KMS-11 (cell line): ENCODE results near the gene ADAMTS15.

Source experiments
- H2AFZ ChIP-seq: fragments of 200-600 bp; sonication (generic); 2 replicates; pipeline ENCODE4 v1.6.1; 2016; ENCODE audit warnings: antibody characterized with exemption, mixed run types, low read depth
- H3K27ac ChIP-seq: fragments of 200-600 bp; sonication (generic); 2 replicates; pipeline ENCODE4 v1.6.1; 2016; ENCODE audit warnings: mild to moderate bottlenecking, mixed run types
- H3K27me3 ChIP-seq: fragments of 200-600 bp; sonication (generic); 2 replicates; pipeline ENCODE4 v1.6.1; 2017; ENCODE audit warnings: mild to moderate bottlenecking, low read depth, mixed run types, moderate library complexity; ENCODE audit not compliant: insufficient read depth
- H3K36me3 ChIP-seq: fragments of 200-600 bp; sonication (generic); 2 replicates; pipeline ENCODE4 v1.6.1; 2017; ENCODE audit warnings: mild to moderate bottlenecking, mixed run types; ENCODE audit not compliant: insufficient read depth
- H3K4me1 ChIP-seq: fragments of 200-600 bp; sonication (generic); 2 replicates; pipeline ENCODE4 v1.6.1; 2016; ENCODE audit warnings: mild to moderate bottlenecking, low read depth, mixed run types; ENCODE audit not compliant: poor library complexity, severe bottlenecking
- H3K4me2 ChIP-seq: fragments of 200-600 bp; sonication (generic); 2 replicates; pipeline ENCODE4 v1.7.0; 2016; ENCODE audit warnings: mild to moderate bottlenecking, mixed run types
- H3K4me3 ChIP-seq: fragments of 200-600 bp; sonication (generic); IDR thresholded peaks from 2 replicates; pipeline ENCODE4 v1.6.1; 2017; ENCODE audit warnings: low read depth, low read length, mixed read lengths; ENCODE audit not compliant: insufficient read depth
- H3K79me2 ChIP-seq: fragments of 200-600 bp; sonication (generic); 2 replicates; pipeline ENCODE4 v1.6.1; 2016; ENCODE audit warnings: low read depth, mixed run types; ENCODE audit not compliant: insufficient read depth
- H3K9ac ChIP-seq: fragments of 200-600 bp; sonication (generic); 2 replicates; pipeline ENCODE4 v1.6.1; 2016; ENCODE audit warnings: mild to moderate bottlenecking, mixed run types
- H4K20me1 ChIP-seq: fragments of 200-600 bp; sonication (generic); 2 replicates; pipeline ENCODE4 v1.6.1; 2016; ENCODE audit warnings: mild to moderate bottlenecking, mixed run types; ENCODE audit not compliant: insufficient read depth
- TF ChIP-seq, protein P1 (sequence below): fragments of 200-600 bp; sonication (generic); conservative IDR thresholded peaks from 2 replicates; pipeline ENCODE4 v1.6.1; 2017; ENCODE audit warnings: low read depth, mild to moderate bottlenecking, antibody characterized with exemption, low read length, moderate library complexity, mixed read lengths

Gene ADAMTS15

DNA sequence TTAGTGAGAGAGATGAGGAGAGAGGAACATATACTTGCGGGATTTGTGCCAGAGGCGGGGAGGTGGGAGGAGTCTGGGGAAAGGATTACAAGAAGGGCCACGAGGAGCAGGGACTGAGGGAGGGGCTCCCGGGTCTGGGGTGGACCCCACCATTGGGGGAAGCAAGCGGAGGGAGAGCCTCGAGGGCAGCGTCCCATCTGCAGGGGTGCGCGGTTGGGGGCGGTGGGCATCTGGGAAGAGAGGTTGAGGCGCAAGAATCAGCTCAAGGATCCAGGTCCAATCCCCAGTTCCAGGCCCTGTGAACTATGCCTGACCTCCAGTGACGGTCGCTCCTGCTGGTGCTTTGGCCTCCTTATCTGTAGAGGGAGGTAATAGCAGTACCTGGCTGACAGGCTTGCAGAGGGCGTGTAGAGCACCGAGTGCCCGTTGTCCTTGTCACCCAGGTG is 38.0 kb downstream of the ADAMTS15 start:
- H3K27ac ChIP-seq, result no peak overlapping the region
- H3K27me3 ChIP-seq, result no peaks in the 10 kb centered on the region
- H3K36me3 ChIP-seq, result no peaks in the 10 kb centered on the region
- no peaks in the 10 kb centered on the region for H3K4me1 ChIP-seq
- no peaks in the 10 kb centered on the region for H3K79me2 ChIP-seq
- TF ChIP-seq, protein P1, sequence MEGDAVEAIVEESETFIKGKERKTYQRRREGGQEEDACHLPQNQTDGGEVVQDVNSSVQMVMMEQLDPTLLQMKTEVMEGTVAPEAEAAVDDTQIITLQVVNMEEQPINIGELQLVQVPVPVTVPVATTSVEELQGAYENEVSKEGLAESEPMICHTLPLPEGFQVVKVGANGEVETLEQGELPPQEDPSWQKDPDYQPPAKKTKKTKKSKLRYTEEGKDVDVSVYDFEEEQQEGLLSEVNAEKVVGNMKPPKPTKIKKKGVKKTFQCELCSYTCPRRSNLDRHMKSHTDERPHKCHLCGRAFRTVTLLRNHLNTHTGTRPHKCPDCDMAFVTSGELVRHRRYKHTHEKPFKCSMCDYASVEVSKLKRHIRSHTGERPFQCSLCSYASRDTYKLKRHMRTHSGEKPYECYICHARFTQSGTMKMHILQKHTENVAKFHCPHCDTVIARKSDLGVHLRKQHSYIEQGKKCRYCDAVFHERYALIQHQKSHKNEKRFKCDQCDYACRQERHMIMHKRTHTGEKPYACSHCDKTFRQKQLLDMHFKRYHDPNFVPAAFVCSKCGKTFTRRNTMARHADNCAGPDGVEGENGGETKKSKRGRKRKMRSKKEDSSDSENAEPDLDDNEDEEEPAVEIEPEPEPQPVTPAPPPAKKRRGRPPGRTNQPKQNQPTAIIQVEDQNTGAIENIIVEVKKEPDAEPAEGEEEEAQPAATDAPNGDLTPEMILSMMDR, result no peak
- H3K4me2 ChIP-seq, result no peak overlapping the region
- H4K20me1 ChIP-seq, result no peaks in the 10 kb centered on the region
- H3K4me3 ChIP-seq, result no peak overlapping the region
- no peak overlapping the region for H2AFZ ChIP-seq
- H3K9ac ChIP-seq, result no peak overlapping the region

DNA sequence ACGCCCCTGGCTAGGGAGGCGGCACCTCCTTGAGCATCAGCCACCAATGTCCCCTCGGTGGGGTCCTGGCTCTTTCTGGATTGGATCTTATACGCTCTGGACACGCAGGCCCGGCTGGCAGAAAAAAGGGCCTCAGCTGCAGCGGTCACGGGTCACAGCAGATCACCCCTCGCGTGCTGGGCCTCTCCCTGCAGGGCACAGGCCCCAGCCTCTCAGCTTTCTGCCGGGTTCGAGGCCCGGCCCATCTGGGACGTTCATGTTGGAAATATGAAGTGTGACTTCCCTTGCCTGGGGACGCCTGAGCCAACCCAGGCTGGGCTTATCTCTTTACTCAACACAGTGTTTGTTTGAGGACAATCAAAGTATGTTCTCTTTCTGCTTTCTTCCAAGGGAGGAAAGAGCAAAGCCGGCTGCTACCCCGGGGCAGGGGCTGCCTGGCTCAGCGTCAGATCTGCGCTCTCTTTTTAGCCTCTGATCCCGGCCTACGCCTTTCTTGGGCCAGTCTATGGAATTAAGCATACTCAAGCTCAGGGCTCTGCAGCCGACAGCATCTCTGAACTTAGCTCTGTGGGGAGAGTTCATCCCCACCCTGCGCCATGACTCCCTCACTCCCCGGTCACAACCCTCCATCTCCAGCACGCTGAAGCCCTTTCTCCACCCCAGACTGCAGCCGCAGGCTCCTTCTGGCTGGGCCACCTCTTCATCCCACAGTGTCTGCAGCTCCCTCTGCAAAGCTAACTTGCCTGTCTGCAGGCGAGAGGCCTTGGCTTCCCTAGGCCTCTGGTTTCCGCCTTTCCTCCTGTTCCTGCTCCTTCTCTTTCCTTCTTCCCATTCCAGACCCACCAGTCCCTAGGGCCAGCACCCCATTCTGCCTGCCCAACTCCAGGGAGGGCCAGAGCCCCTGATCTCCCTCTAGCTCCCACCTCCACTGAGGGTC is 38.8 kb downstream of the ADAMTS15 start:
- Histone ChIP-seq H2AFZ (no peak overlapping the region), H3K9ac (no peak overlapping the region), H3K27me3 (no peaks in the 10 kb centered on the region), H3K4me3 (no peak overlapping the region), H3K79me2 (no peaks in the 10 kb centered on the region), H3K36me3 (no peaks in the 10 kb centered on the region), H4K20me1 (no peaks in the 10 kb centered on the region), H3K4me2 (no peak overlapping the region), H3K27ac (no peak overlapping the region), H3K4me1 (no peaks in the 10 kb centered on the region)
- TF ChIP-seq, protein P1, result no peak

DNA sequence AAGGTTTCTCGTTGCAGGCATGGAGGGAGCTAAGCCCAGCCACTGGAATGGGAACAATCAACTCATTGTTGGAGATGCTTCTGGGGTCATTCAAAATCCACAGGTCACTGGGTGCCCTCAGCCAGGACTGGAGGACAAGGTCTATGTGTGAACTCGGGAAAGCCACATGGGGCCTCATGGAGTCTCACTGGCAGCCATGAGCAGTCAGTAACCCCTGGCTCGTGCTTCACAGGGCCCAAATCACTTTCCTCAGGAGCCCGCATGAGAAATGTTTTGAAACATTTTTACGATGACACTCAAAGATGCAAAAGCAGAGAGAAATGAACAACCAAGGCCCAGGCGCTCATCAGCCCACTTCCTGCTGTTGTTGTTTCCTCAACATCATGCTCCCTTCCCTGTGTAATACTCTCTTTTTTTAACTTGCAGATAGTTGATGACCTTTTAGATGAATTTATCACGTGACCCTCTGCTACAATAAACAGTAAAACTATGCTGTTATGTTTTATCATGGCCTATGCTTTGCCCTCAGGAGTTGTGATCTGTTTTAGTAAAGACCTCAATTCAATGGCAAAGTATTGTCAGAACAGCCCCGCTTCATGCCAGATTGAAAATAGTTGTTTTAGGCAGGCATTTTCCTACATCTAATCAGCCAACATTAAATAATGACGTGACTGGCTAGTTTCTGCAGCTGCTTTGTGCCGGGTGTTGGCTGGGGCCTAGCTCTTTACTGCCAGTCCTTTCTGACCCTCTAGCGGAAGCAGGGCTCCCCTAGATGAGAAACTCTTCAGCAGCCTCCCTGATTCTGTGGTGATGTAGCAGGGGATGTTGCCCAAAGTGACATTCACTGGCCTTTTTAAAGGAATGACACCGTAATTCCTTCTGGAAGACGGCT is 39.7 kb downstream of the ADAMTS15 start:
- TF ChIP-seq, protein P1, result no peak
- Histone ChIP-seq H3K4me3 (no peak overlapping the region), H3K4me1 (no peaks in the 10 kb centered on the region), H3K36me3 (no peaks in the 10 kb centered on the region), H3K27me3 (no peaks in the 10 kb centered on the region), H3K4me2 (no peak overlapping the region), H3K79me2 (no peaks in the 10 kb centered on the region), H3K27ac (no peak overlapping the region), H4K20me1 (no peaks in the 10 kb centered on the region), H2AFZ (no peak overlapping the region), H3K9ac (no peak overlapping the region)

DNA sequence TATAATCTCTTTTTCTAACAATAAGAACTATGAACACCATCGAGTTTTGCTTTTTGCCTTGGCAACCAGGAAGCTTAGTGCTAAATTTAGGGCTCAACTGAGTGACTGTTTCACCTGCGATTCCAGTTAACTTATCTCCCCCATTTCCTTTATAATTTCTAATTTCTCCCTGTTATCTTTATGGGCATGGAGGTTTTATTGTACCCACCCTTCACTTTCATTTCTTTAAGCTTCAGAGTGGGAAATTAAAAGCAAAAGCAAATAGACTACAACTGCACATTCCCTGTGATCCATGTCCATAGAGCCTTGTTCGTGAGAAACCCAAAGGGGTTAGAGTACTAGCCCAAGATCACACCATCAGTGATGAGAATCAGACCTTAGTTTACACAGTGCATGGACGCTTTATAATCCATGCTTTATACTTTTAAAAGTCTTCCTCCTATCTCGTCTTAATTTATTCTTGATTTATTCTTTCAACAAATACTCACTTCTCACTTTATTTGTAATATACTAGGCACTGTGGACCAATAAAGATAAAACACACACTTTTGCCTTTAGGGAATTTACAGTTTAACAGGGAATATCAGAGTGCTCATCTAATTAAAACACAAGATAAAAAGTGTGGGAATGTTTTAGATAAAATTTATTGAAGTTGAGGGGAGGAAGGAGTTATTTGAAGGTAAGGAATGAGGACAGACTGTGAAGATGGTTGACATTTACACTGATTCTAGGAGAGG is 40.6 kb downstream of the ADAMTS15 start:
- Histone ChIP-seq H3K27me3 (no peaks in the 10 kb centered on the region), H3K79me2 (no peaks in the 10 kb centered on the region), H3K4me2 (no peak overlapping the region), H3K36me3 (no peaks in the 10 kb centered on the region), H3K27ac (no peak overlapping the region), H4K20me1 (no peaks in the 10 kb centered on the region), H2AFZ (no peak overlapping the region), H3K4me1 (no peaks in the 10 kb centered on the region), H3K4me3 (no peak overlapping the region), H3K9ac (no peak overlapping the region)
- TF ChIP-seq, protein P1, result no peak
